Stimulated activated naive CD4-positive, alpha-beta T cell (primary cell): Measurements from ENCODE around the gene PCYT1A.
"Not testable (repeated sequence)": the region's sequence is repeated elsewhere in the genome, so short reads cannot be mapped to it uniquely, and the experiment has no call there.

Experiments
- DNase-seq, 6 experiments: peaks; one replicate each; lab custom pipeline; 2025; lab: John Stamatoyannopoulos, UW

The PCYT1A gene

GRCh38 chr3:196214783-196215441 lies 72.6 kb downstream of the PCYT1A start:
- DNase-seq: no peak

- DNase-seq: no peak
Observed at GRCh38 chr3:196210673-196211556, 76.6 kb downstream of the PCYT1A start, which contains the start of gene ZDHHC19. Gene ZDHHC19, minus strand, starts transcription at chr3:196211400. Its CDS starts 85 bp downstream, at chr3:196211315.

DNA sequence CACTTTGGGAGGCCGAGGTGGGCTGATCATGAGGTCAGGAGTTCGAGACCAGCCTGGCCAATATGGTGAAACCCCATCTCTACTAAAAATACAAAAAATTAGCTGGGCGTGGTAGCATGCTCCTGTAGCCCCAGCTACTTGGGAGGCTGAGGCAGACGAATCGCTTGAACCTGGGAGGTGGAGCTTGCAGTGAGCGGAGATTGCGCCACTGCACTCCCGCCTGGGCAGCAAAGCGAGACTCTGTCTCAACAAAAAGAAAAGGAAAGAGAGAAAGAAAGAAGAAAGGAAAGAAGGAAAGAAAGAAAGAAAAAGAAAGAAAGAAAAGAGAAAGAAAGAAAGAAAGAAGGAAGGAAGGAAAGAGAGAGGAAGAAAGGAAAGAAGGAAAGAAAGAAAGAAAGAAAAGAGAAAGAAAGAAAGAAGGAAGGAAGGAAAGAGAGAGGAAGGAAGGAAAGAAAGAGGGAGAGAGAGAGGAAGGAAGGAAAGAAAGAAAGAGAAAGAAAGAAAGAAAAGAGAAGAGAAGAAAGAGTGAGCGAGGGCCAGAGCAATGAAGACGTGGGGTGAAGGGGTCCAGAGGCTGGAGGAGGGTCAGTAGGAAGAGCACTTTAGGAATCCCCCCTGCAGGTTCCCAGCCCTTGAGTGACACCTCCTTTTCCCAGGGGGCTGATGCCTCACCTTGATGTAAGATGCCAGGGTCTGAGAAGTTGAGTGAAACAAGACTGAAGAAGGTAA lies 77.4 kb downstream of the PCYT1A start:
- not testable (repeated sequence) for DNase-seq

- DNase-seq: no peak
Observed at GRCh38 chr3:196208942-196209695, 78.4 kb downstream of the PCYT1A start.

GRCh38 chr3:196207833-196208607 lies 79.5 kb downstream of the PCYT1A start:
- peak; percentile 12 to 70 (median 54) for DNase-seq

- DNase-seq: peak in 4 of 6 experiments; percentile 32 to 70 (median 50)
Observed at GRCh38 chr3:196207159-196207832, 80.2 kb downstream of the PCYT1A start.

GRCh38 chr3:196205442-196206205 lies 81.9 kb downstream of the PCYT1A start:
- not testable (repeated sequence) for DNase-seq

- no peak for DNase-seq
Observed at GRCh38 chr3:196203846-196204245, 83.7 kb downstream of the PCYT1A start.

GRCh38 chr3:196202516-196202970 lies 85.0 kb downstream of the PCYT1A start:
- DNase-seq: no peak

GRCh38 chr3:196198771-196199753 lies 88.5 kb downstream of the PCYT1A start:
- no peak for DNase-seq

DNA sequence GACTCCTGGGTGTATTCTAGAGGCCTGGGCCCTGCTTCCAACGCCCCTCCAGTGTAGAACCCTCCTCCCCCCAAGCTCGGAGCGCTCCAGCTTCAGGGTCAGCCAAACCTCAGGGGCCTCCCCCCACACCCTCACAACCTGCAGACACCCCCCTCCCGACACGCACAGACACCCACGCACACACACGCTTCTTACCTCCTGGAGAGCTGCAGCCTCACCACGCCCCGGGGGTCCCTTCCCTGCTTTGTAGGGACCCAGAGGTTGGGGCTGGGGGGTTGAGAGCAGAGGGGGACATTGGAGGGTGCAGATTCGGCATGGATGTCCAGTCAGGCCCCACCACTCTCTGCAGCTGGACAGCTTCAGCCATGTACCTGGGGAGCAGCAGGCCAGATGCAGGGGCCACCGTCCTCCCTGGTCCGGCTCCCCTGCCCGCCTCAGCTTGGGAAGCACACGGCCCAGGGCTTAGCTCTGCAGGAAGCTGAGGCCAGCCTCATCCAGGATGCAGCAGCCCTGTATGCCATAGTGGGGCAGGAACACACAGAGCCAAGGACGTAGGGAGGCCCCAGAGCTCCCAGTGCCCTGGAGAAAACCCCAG lies 89.3 kb downstream of the PCYT1A start:
- no peak for DNase-seq

DNA sequence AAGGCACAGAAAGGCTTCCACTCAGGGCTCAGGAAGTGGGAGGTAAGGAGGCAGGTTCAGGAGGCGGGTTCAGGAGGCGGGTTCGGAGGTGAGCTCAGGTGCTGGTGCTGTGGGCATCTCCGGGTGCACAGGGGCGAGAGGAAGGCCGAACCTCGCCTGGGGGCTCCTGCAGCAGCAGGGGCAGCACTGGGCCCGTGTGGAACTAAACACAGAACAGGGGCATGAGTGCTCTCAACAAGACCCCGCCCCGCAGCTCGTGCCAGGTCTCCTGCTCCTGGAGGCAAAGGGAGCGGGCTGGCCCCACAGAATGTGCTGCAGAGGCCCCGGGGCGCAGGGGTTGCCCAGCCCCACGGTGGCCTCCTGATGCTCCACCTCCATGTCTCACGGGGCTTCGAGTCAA lies 90.0 kb downstream of the PCYT1A start:
- DNase-seq: no peak

- DNase-seq: no peak
Observed at GRCh38 chr3:196195664-196196265, 91.8 kb downstream of the PCYT1A start.

- DNase-seq: no peak
Observed at GRCh38 chr3:196194542-196194915, 93.0 kb downstream of the PCYT1A start.

DNA sequence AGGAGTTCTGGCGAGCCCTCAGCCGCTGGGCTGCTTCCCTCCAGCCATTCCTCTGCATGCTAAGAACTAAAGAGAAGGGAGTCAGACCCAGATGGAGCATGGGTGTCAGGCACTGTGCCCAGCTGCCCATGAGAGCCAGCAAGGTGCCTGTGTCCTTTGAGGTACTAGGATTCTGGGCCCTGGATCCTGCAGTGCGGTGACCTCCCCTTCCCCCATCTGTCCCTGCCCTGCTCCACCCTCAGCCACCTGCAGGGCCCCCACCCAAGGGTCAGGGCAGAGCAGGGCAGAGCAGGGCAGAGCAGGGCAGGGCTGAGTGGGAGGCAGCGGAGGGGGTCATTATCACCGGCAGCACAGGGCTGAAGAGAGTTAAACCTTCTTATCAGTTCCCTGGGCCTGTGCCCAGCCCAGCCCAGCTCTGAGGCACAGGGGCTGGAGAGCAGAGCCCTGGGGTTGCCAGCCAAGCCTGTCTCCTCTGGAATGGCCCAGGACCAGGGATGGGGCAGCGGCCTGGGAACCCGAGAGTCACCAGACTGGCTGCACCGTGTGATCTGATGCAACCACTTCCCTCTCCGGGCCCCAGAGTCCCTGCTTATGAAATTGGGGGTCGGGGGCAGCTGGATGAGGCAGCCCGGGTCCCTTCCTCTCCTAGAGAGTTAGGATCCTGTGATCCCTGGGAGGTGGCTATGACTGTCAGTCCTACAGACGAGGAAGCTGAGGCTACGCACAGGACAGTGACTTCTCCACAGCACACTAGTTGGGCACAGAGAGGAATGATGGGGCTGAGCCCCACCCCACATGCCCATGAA lies 93.6 kb downstream of the PCYT1A start:
- no peak for DNase-seq

DNA sequence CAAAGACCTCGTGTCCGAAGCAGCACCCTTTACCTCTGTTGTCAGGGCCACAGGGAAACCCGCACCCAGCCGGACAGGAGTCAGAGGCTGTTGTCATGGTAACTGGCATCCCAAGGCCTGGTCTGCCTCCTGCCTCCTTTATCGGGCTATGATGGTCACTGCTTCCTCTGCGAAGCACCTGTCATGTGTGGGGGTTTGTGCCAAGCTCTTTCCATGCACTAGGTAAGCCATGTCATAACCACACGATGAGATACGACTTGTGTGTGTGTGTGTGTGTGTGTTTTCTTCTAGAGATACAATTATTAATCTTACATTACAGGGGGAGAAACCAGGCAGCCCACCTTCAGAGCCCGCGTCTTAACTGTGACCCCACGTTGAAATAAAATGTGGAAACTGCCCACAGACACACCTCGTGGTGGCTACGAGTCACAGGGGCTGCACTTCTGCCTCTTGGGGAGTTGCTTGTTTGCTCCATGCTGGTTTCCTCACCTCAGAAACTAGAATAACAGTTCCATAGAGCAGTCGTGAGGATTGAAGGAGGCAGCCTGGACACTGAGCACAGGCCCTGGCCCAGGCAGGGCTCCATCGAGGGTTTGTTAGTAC lies 94.3 kb downstream of the PCYT1A start:
- DNase-seq: no peak
